Mesendoderm (in vitro differentiated cells): ENCODE results near the gene SLC2A13.

Experiments used
- DNase-seq: peaks from one replicate; pipeline ENCODE4 v3.0.0; 2013
- H2AK5ac ChIP-seq: 2 replicates; pipeline ENCODE4 v1.6.1; 2013; ENCODE audit warnings: low read length, inconsistent platforms
- H2BK120ac ChIP-seq: 2 replicates; pipeline ENCODE4 v1.6.1; 2013; ENCODE audit warnings: low read depth, mild to moderate bottlenecking, low read length, moderate library complexity, mixed read lengths
- H2BK15ac ChIP-seq: replicated peaks from 2 replicates; pipeline ENCODE4 v1.6.1; 2013; ENCODE audit warnings: low read depth, mild to moderate bottlenecking, moderate library complexity
- H2BK5ac ChIP-seq: 2 replicates; pipeline ENCODE4 v1.6.1; 2013; ENCODE audit warnings: low read length, inconsistent platforms
- H3K18ac ChIP-seq: 2 replicates; pipeline ENCODE4 v1.6.1; 2013; ENCODE audit warnings: mild to moderate bottlenecking, low read length, mixed read lengths
- H3K23ac ChIP-seq: one replicate; pipeline ENCODE4 v1.6.1; 2013; ENCODE audit warnings: low read length
- H3K27ac ChIP-seq: 2 replicates; pipeline ENCODE4 v1.5.1; 2013; ENCODE audit warnings: low read depth, mild to moderate bottlenecking, inconsistent platforms, low read length, moderate library complexity
- H3K27me3 ChIP-seq: 2 replicates; pipeline ENCODE4 v1.6.1; 2013; ENCODE audit warnings: low read length, control low read depth, mild to moderate bottlenecking, inconsistent platforms; ENCODE audit not compliant: insufficient read depth, poor library complexity
- H3K36me3 ChIP-seq: 2 replicates; pipeline ENCODE4 v1.6.1; 2013; ENCODE audit warnings: low read length, inconsistent platforms; ENCODE audit not compliant: control insufficient read depth, insufficient read depth
- H3K4ac ChIP-seq: one replicate; pipeline ENCODE4 v1.6.1; 2013; ENCODE audit warnings: low read depth, mild to moderate bottlenecking, low read length, moderate library complexity
- H3K4me1 ChIP-seq: 2 replicates; pipeline ENCODE4 v1.6.1; 2013; ENCODE audit warnings: low read depth, low read length, inconsistent platforms; ENCODE audit not compliant: control insufficient read depth
- H3K4me2 ChIP-seq: 2 replicates; pipeline ENCODE4 v1.6.1; 2013; ENCODE audit warnings: low read length
- H3K4me3 ChIP-seq: 2 replicates; pipeline ENCODE4 v1.5.1; 2013; ENCODE audit warnings: mild to moderate bottlenecking, low read length
- H3K56ac ChIP-seq: one replicate; pipeline ENCODE4 v1.6.1; 2013; ENCODE audit warnings: low read length
- H3K79me1 ChIP-seq: 2 replicates; pipeline ENCODE4 v1.6.1; 2013; ENCODE audit warnings: low read length, inconsistent platforms
- H3K79me2 ChIP-seq: 2 replicates; pipeline ENCODE4 v1.6.1; 2013; ENCODE audit warnings: mild to moderate bottlenecking, low read length; ENCODE audit not compliant: control insufficient read depth, insufficient read depth
- H3K9ac ChIP-seq: 2 replicates; pipeline ENCODE4 v1.6.1; 2013; ENCODE audit warnings: low read length, inconsistent platforms
- H4K5ac ChIP-seq: one replicate; pipeline ENCODE4 v1.6.1; 2013; ENCODE audit warnings: low read length
- H4K8ac ChIP-seq: one replicate; pipeline ENCODE4 v1.6.1; 2013; ENCODE audit warnings: low read depth, mild to moderate bottlenecking, control low read depth, low read length, moderate library complexity
- WGBS: extraction: QIAGEN DNeasy Blood & Tissue Kit; methylation state at CpG from one replicate; pipeline ENCODE4 v1.1.7; 2013; ENCODE audit warnings: low lambda C conversion rate, missing lambda C conversion rate; ENCODE audit not compliant: insufficient coverage; ENCODE audit errors: extremely low coverage; 5-methylcytosine and 5-hydroxymethylcytosine counted together

Gene SLC2A13

DNA sequence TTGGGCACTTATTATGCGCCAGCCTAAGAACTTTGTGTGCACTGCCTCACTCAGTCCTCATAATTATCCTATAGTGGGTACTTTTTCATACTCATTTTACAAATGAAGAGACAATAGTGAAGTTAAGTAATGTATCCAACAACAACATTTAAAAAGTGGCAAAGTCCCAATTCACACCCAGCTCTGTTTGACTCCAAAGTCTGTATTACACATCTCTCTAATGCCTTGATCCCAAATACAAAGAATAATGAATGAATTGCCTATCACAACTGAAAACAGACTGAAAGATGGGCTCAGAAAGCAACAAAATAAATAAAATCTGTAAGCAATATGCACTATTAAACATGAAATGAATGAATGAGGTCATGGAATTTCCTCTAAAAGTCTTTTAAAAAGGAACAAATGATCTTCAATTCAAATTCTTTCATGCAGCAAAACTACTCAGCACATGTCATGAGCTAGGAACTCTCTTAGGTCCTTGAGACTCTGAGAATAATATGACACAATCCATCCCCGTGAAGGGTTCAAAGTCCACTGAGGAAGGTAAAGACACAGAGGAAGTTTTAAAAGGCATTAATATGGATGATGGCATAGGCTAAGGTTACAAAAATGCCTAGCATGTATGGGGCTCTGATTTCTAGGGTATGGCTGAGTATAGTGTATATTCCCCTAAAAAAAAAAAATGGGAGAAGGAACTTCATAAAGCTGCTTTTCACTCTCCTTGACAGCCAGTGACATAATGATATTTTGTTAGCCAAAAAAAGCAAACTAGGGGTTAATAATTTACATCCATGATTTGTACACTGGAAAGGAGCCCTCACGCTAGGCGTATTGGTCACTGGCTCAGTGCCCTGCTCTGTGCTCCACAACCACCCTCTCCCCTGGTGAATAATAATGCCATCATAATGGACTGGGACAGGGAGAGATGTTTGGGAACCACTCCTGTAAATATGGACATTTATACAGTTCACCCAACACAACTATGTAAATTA is 103.4 kb downstream of the SLC2A13 start:
- H4K5ac ChIP-seq = no peak overlapping the region
- no peaks in the 10 kb centered on the region for H3K27me3 ChIP-seq
- DNase-seq = no peak
- H3K23ac ChIP-seq = no peak overlapping the region
- no peak overlapping the region for H2BK5ac ChIP-seq
- no peak overlapping the region for H3K27ac ChIP-seq
- no peaks in the 10 kb centered on the region for H3K4me1 ChIP-seq
- H3K36me3 ChIP-seq = no peaks in the 10 kb centered on the region
- no peak overlapping the region for H3K9ac ChIP-seq
- H3K4ac ChIP-seq = no peak overlapping the region
- H2BK15ac ChIP-seq = no peak overlapping the region
- no peak overlapping the region for H3K18ac ChIP-seq
- H2BK120ac ChIP-seq = no peak overlapping the region
- H3K56ac ChIP-seq = no peak overlapping the region
- no peak overlapping the region for H3K4me2 ChIP-seq
- no peaks in the 10 kb centered on the region for H3K79me2 ChIP-seq
- no peak overlapping the region for H4K8ac ChIP-seq
- no peak overlapping the region for H3K4me3 ChIP-seq
- no CpG with 5 or more reads among the region's 4 CpGs for WGBS
- H2AK5ac ChIP-seq = no peak overlapping the region
- H3K79me1 ChIP-seq = no peaks in the 10 kb centered on the region

DNA sequence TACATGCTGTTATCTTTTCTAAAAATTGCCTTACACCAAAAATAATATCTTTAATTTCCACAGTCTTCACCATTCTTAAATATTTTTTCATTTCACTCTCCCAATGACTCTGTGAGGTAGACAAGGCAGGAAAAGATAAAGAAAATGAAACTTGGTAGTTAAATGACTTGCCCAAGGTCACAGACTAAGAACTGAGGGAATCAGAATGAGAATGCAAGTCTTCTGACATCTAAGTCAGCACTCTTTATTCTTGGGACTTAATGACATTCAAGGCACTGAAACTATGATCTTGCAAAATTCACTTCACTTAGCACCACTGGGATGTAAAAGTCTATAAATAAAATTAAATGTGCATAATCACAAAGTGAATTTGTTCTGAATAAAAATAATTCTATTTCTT is 104.5 kb downstream of the SLC2A13 start:
- H3K79me1 ChIP-seq = no peaks in the 10 kb centered on the region
- no peak overlapping the region for H2AK5ac ChIP-seq
- no peak overlapping the region for H3K27ac ChIP-seq
- no peak overlapping the region for H3K4ac ChIP-seq
- H4K8ac ChIP-seq = no peak overlapping the region
- H3K79me2 ChIP-seq = no peaks in the 10 kb centered on the region
- no peak overlapping the region for H4K5ac ChIP-seq
- no peak overlapping the region for H2BK5ac ChIP-seq
- no peak overlapping the region for H2BK15ac ChIP-seq
- no peak overlapping the region for H3K23ac ChIP-seq
- no peaks in the 10 kb centered on the region for H3K36me3 ChIP-seq
- H3K4me2 ChIP-seq = no peak overlapping the region
- H3K4me3 ChIP-seq = no peak overlapping the region
- H3K27me3 ChIP-seq = no peaks in the 10 kb centered on the region
- H3K56ac ChIP-seq = no peak overlapping the region
- H3K4me1 ChIP-seq = no peaks in the 10 kb centered on the region
- H3K9ac ChIP-seq = no peak overlapping the region
- no peak overlapping the region for H2BK120ac ChIP-seq
- H3K18ac ChIP-seq = no peak overlapping the region
- DNase-seq = no peak

DNA sequence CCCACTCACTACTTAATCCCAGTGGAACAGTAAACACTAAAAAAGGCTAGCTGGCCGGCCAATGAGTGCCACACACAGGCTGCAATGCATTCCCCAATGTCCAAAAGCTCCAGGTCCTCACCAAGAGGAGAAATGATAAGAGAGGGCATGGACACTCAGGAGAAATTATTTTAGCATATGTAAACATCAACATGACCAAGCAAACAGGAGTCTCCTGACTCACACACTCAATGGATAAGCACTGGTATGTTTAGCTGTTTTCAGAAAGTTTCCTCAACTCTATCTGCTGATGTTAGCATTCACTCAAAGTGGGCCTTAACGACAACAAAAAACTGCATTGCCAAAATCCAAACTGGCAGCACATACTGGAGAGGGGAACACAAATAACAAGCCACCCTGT is 105.0 kb downstream of the SLC2A13 start:
- Histone ChIP-seq H3K4me3 (no peak overlapping the region), H3K27ac (no peak overlapping the region), H3K79me2 (no peaks in the 10 kb centered on the region), H4K5ac (no peak overlapping the region), H3K4me1 (no peaks in the 10 kb centered on the region), H2BK120ac (no peak overlapping the region), H3K4me2 (no peak overlapping the region), H3K27me3 (no peaks in the 10 kb centered on the region), H3K23ac (no peak overlapping the region), H3K36me3 (no peaks in the 10 kb centered on the region), H3K56ac (no peak overlapping the region), H3K9ac (no peak overlapping the region), H3K18ac (no peak overlapping the region), H4K8ac (no peak overlapping the region), H2BK5ac (no peak overlapping the region), H2BK15ac (no peak overlapping the region), H3K4ac (no peak overlapping the region), H2AK5ac (no peak overlapping the region), H3K79me1 (no peaks in the 10 kb centered on the region)
- DNase-seq = no peak
- no CpG with 5 or more reads among the region's 2 CpGs for WGBS

DNA sequence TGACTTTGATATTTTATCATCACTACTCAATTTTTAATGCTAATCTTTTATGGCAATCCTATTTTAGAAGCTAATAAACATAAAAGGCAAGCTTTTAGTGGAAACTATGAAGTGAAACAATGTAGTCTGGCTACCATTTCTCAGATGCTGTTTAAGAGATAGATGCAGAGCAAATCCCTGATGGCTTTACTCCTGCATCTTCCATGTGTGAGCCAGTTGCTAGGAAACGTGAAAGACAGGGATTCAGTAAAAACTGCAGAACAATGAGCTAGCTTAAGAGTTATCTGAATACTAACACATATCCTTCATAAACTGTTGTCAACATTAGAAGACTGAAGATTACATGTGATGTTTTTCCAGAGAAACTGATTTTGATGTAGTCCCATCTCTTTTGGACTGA is 112.6 kb downstream of the SLC2A13 start:
- Histone ChIP-seq H3K23ac (no peak overlapping the region), H3K56ac (no peak overlapping the region), H3K9ac (no peak overlapping the region), H3K79me2 (no peaks in the 10 kb centered on the region), H3K4ac (no peak overlapping the region), H3K79me1 (no peaks in the 10 kb centered on the region), H3K4me2 (no peak overlapping the region), H2BK5ac (no peak overlapping the region), H3K27ac (no peak overlapping the region), H3K36me3 (no peaks in the 10 kb centered on the region), H3K27me3 (no peaks in the 10 kb centered on the region), H4K8ac (no peak overlapping the region), H3K18ac (no peak overlapping the region), H3K4me3 (no peak overlapping the region), H2BK15ac (no peak overlapping the region), H2BK120ac (no peak overlapping the region), H2AK5ac (no peak overlapping the region), H4K5ac (no peak overlapping the region), H3K4me1 (no peaks in the 10 kb centered on the region)
- no peak for DNase-seq
- no CpG with 5 or more reads among the region's 1 CpG for WGBS

DNA sequence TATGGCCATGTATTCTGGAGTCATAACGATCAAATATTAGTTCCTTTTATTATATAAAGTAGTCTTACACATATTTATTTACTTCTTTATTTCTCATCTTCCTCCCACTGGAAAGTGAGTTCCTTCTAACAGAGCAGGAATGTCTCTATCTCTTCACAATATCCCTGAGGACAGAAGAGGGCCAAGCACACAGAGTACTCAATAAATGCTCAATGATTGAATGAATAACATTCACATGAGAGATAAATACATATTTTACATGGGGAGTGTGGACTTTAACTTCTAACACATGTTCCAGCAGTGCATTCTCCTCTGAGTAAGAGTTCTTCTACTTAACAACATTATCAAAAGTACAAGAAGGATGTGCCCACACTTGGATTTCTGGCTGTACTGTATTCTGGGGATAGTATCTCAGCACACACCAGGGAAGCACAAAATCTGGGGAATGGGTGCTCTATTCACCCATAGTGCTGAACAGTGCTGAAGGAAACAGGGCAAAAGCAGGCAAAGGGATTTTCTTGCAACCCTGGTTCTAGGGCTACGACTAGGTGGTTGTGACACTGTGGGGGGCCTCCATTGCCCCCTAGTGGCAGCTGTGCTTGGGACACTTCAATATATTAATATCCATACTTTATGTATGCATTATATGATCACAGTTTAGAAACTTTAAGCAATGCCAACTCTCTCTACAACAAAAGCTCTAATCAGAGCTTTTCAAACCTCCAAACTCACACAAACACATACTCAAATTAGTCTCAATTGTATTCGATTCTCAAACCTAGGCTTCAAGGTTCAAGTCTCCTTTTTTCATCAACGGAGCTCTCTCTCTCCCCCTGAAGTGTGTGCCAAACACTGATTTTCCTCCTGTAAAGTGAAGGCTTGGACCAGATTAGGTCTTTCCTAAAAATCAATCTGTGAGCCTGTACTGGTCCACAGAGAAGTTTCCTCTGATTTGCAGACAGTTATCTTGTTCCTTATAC is 115.5 kb downstream of the SLC2A13 start:
- WGBS = 100% methylated on average over 1 of the region's 4 CpGs
- no peak overlapping the region for H4K8ac ChIP-seq
- H3K79me2 ChIP-seq = no peaks in the 10 kb centered on the region
- H3K27me3 ChIP-seq = no peaks in the 10 kb centered on the region
- no peak overlapping the region for H2BK120ac ChIP-seq
- no peak overlapping the region for H2AK5ac ChIP-seq
- no peaks in the 10 kb centered on the region for H3K4me1 ChIP-seq
- H3K18ac ChIP-seq = no peak overlapping the region
- peak; percentile 45 for DNase-seq
- H4K5ac ChIP-seq = no peak overlapping the region
- no peak overlapping the region for H2BK5ac ChIP-seq
- H3K36me3 ChIP-seq = no peaks in the 10 kb centered on the region
- no peak overlapping the region for H3K4ac ChIP-seq
- no peaks in the 10 kb centered on the region for H3K79me1 ChIP-seq
- no peak overlapping the region for H3K9ac ChIP-seq
- no peak overlapping the region for H3K27ac ChIP-seq
- no peak overlapping the region for H2BK15ac ChIP-seq
- H3K23ac ChIP-seq = no peak overlapping the region
- no peak overlapping the region for H3K4me2 ChIP-seq
- H3K56ac ChIP-seq = no peak overlapping the region
- no peak overlapping the region for H3K4me3 ChIP-seq
